Mesothelial cell of epicardium (in vitro differentiated cells): ENCODE data around the gene GFOD1. TPM values are rescaled to one million over a fixed set of nuclear protein-coding genes. Genes with fewer than 3 reads are reported as not detected.

Experiments
- DNase-seq, 2 experiments: peaks; one replicate each; pipeline ENCODE4 v3.0.0; 2021; ENCODE audit warnings: low spot score in 2 of 2; ENCODE audit not compliant: unreplicated experiment in 2 of 2
- H3K27ac Mint-ChIP-seq: 2 replicates; pipeline ENCODE4 v1.8.0; 2021; ENCODE audit warnings: mixed read lengths
- H3K27me3 Mint-ChIP-seq: 2 replicates; pipeline ENCODE4 v1.8.0; 2021; ENCODE audit warnings: low read depth, mixed read lengths
- H3K36me3 Mint-ChIP-seq: 2 replicates; pipeline ENCODE4 v1.8.0; 2021; ENCODE audit warnings: mixed read lengths
- H3K4me1 Mint-ChIP-seq: 2 replicates; pipeline ENCODE4 v1.8.0; 2021; ENCODE audit warnings: mixed read lengths
- H3K4me3 Mint-ChIP-seq: 2 replicates; pipeline ENCODE4 v1.8.0; 2021; ENCODE audit warnings: mild to moderate bottlenecking, moderate library complexity, mixed read lengths
- H3K9me3 Mint-ChIP-seq: 2 replicates; pipeline ENCODE4 v1.8.0; 2021; ENCODE audit warnings: mixed read lengths
- total RNA-seq: library from RNA; stranded (reverse); gene quantifications from 3 replicates; pipeline ENCODE4 v1.2.1, GENCODE V29; 2021
- TF ChIP-seq, protein P1 (sequence below): fragments of 200-600 bp; sonication (generic); IDR thresholded peaks from one replicate; pipeline ENCODE4 v1.5.0; 2021; ENCODE audit warnings: antibody characterized with exemption; ENCODE audit not compliant: unreplicated experiment

The GFOD1 gene
- total RNA-seq, 1 donor from 2014 or later, result 4.8 TPM

DNA sequence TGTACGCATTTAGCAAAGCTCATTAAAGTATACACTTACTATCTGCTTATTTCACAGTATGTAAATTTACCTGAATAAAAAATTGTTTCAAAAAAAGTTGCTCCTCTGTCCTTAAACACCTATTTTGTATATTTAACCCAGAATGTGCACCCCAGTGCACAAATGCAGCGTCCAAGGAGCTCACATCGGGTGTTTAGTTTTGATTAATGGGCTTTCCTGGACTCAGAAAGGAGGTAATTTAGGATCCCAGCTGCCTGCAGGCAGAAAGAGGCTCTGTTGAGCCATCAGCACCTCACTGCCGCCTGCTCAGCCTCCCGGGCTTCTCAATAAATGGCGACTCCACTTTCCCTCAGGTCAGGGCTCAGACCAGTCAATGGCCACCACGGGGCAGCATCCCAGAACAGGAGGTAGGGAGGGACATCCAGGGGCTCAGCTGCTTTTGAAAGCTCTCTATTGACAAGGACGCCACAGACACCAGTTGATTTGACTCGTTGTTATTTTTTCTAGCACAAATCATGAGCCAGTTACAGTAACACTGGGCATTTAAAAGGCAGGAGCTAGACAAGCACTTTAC is 88.9 kb downstream of the GFOD1 start:
- no peaks in the 10 kb centered on the region for H3K36me3 Mint-ChIP-seq
- no peaks in the 10 kb centered on the region for H3K9me3 Mint-ChIP-seq
- no peak for DNase-seq
- peaks cover 26% of the 10 kb centered on the region for H3K4me1 Mint-ChIP-seq
- H3K27me3 Mint-ChIP-seq, result peaks cover 11% of the 10 kb centered on the region
- TF ChIP-seq, protein P1, sequence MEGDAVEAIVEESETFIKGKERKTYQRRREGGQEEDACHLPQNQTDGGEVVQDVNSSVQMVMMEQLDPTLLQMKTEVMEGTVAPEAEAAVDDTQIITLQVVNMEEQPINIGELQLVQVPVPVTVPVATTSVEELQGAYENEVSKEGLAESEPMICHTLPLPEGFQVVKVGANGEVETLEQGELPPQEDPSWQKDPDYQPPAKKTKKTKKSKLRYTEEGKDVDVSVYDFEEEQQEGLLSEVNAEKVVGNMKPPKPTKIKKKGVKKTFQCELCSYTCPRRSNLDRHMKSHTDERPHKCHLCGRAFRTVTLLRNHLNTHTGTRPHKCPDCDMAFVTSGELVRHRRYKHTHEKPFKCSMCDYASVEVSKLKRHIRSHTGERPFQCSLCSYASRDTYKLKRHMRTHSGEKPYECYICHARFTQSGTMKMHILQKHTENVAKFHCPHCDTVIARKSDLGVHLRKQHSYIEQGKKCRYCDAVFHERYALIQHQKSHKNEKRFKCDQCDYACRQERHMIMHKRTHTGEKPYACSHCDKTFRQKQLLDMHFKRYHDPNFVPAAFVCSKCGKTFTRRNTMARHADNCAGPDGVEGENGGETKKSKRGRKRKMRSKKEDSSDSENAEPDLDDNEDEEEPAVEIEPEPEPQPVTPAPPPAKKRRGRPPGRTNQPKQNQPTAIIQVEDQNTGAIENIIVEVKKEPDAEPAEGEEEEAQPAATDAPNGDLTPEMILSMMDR, result no peak
- H3K4me3 Mint-ChIP-seq, result no peak overlapping the region
- H3K27ac Mint-ChIP-seq, result no peak overlapping the region

DNA sequence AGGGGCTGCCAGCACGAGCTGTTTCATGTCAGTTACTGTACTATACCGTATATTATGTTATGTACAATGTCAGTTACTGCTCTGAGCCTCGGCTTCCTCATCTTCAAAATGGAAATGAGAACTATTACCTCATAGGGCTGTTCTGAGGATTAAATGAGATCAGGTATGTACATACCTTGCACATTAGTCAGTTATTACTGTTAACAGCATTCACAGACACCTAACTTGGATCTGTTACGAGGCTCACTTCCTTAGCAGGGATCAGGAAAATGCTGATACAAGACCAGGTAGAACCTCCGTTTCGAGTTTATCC is 89.4 kb downstream of the GFOD1 start:
- H3K27me3 Mint-ChIP-seq, result peaks cover 11% of the 10 kb centered on the region
- H3K27ac Mint-ChIP-seq, result no peak overlapping the region
- TF ChIP-seq, protein P1, result no peak

DNA sequence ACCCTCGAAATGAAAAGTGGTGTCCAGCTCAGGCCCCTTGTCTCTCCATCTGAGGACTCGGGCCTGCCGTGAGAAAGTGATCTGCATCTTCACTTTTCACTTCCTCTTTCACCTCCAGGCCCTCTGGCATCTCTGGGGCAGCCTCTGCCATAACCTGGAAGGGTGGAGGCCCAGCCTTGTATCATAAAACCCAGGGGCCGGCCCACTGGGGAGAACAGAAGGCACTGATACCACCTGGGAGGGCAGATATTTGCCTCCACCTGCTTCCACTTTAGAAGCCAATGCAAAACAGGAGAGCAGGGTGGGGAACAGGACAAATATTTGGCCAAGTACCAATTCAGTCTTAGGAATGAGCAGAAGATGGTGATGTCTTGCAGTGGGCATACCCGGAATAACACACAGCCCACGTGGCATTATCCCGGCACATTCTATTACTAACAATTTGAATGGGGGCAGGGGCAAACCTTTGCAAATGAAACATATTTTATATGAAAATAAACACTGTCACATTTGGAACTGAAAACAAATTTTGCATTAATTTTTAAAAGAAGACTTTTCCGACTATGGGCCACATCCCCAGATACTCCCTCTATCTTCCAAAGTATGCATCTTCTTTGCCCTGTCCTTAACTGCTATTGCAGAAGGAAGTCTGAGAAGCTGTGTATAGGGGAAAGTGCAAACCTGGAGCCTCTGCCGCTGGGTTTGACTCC is 89.9 kb downstream of the GFOD1 start:
- no peak overlapping the region for H3K27ac Mint-ChIP-seq
- H3K27me3 Mint-ChIP-seq, result peaks cover 11% of the 10 kb centered on the region
- no peaks in the 10 kb centered on the region for H3K9me3 Mint-ChIP-seq
- peaks cover 27% of the 10 kb centered on the region for H3K4me1 Mint-ChIP-seq
- DNase-seq, result no peak
- H3K4me3 Mint-ChIP-seq, result no peak overlapping the region
- TF ChIP-seq, protein P1, result no peak
- no peaks in the 10 kb centered on the region for H3K36me3 Mint-ChIP-seq

More for the DNA sequence above, 89.4 kb downstream of the GFOD1 start:
- DNase-seq, result no peak
- Mint-ChIP-seq H3K4me1 (peaks cover 26% of the 10 kb centered on the region), H3K4me3 (no peak overlapping the region), H3K9me3 (no peaks in the 10 kb centered on the region), H3K36me3 (no peaks in the 10 kb centered on the region)

DNA sequence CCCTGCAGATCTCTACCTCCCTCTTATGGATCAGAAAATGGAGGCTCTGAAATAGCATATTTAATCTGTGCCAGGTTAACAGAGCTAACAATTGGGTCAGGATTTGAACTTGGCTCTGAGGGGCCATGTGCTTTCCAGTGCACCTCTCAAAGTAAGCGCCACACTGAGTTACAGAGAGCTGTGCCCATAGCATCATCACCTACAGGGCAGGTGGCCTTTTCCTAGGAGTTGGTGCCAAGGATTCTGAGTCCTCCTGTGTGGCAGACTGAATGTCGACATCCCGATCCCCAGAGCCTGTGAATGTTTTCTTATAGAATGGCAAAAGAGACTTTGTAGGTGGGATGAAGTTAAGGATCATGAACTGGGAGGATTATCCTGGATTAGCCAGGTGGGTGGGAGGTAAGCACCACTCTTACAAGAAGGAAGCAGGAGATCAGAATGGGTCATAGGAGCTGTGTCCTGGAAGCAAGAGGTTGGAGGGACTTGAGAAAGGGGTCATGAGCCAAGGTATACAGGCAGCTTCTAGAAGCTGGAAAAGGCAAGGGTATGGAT is 91.1 kb downstream of the GFOD1 start:
- Mint-ChIP-seq H3K27ac (no peak overlapping the region), H3K4me1 (peaks cover 29% of the 10 kb centered on the region), H3K36me3 (no peaks in the 10 kb centered on the region), H3K4me3 (no peak overlapping the region), H3K9me3 (no peaks in the 10 kb centered on the region), H3K27me3 (peaks cover 11% of the 10 kb centered on the region)
- no peak for DNase-seq
- TF ChIP-seq, protein P1, result no peak

DNA sequence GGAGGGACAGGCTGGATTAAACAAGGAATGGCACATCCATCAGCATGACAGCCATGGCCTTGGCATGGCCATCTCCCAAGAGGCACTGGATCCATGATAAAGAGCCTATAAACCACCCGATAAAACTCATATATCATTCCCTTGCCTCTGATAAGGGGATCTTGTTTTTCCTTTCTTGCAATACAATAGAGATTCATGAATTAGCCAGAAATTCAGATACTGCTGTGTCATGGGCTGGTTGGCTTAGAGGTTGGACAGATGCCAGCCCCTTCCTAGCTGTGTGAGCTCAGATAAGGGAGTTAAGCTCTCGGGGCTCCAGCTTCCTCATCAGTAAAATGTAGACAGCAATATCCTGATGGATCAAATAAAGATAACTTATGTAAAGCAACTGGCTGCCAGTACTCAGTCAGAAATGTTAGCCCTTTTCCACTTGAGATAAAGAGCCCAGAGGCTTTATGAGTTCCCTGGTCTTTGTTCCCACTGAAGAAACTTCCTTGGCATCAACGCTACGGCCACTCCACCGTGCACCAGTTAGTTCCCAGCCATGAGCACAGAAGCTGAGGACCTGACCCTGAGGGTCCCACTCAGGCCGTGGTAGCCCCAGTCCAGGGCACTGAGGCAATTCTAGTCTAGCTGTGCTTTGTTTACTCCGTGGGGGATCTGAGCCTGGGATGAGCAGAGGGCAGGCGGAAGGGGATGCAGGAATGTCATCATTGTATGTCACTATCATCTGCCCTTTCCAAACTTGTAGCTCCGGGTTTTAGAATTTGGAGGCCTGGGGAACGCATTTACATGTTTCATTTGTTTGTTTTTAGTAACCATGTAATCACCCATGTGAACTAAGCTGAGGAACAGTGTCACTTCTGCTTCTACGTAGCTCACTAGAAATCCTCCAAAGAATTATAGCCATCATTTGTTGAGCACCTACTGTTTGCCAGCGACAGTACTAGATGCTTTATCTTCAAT is 91.8 kb downstream of the GFOD1 start:
- Mint-ChIP-seq H3K4me1 (peaks cover 29% of the 10 kb centered on the region), H3K9me3 (no peaks in the 10 kb centered on the region), H3K36me3 (no peaks in the 10 kb centered on the region), H3K4me3 (no peak overlapping the region), H3K27me3 (peaks cover 11% of the 10 kb centered on the region), H3K27ac (peak overlapping the region; percentile 65)
- DNase-seq, result peak; percentile 61 to 71
- TF ChIP-seq, protein P1, result no peak
